T1000 (cell line): Measurements from ENCODE around the gene IPO8.

Experiments
- DNase-seq: peaks from one replicate; lab custom pipeline; 2025; ENCODE audit warnings: mixed read lengths; lab: John Stamatoyannopoulos, UW

The IPO8 gene

DNA sequence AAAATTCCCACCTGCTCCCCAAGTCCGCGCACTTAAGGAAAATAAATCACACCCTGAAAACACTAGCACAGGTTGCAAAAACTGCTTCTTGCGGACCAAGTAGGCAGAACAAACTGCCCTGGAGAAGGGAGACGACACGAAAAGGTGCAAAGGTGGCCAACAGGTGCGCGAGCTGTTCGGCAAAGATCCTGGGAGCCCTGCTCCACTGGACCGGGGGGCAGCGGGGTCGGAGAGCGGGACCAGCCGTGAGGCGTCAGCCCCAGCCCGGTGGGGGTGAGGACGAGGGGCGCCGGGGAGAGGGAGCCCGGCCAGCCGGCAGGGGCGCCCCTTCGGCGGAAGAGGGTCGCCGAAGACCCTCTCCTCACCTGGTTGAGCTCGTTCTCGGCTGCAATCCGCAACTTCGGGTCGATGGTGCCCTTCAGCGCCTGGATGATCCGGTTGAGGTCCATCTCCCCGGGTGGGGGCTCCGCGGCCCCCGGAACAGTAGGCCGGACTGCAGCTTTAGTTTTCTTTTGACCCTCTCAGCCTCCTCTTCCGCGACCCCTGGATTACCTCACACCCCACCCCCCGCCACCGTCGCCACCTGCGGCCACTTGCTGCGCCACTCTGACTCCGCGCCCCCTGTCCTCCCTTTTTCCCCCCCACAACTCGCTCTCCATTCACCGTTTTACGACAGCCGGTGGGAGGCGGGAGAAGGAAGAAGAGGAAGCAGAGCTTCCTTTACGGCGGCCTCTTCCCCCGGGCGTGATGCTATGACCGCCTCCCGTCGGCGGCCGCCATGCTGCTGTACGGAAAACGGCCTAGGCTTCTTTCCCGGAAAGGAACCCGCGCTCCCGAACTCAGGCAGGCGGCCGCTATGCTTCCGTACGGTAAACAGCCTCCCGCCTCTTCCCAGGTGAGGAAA, at the start of gene IPO8:
TSS of gene IPO8 (minus strand) at position 671 of the 904 bp plus-strand sequence. CDS start at position 449, 222 bp downstream.
- peak; percentile 88 for DNase-seq

DNA sequence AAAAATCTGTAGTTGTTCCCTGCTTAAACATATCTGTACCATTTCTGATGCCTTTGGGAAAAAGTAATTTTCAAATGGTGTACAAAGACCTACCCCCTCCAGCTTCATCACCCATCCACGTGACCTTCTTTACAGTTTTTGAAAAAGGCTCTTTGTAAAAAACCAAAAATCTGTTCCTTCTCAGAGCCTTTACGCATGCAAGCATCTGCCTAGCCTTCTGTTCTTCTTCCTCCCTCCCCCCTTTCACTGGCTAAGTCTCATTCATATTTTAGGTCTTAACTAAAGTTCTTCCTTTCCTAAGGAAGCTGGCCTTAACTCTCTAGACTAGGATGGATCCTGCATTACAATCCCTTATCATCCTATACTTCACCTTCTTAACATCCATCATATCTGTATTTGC, 48.7 kb upstream of the IPO8 start:
- DNase-seq, result no peak

DNA sequence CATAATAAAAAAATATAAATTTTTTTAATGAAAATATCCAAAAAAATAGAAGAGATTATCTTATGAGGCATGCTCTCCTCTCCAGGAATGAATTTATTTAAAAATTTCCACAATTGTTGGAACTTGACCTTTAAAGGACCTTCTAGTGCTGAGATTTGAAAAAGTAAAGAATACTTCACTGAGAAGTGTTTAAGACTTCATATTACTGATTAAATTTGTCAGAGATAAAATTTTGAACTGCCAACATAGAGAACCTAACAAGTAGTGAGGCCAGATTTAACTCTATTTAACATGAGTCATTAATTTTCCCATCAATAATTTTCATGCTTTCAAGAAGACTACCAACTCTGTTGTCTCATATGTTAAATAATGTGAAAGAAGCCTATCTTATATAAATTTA, 44.6 kb upstream of the IPO8 start:
- no peak for DNase-seq

DNA sequence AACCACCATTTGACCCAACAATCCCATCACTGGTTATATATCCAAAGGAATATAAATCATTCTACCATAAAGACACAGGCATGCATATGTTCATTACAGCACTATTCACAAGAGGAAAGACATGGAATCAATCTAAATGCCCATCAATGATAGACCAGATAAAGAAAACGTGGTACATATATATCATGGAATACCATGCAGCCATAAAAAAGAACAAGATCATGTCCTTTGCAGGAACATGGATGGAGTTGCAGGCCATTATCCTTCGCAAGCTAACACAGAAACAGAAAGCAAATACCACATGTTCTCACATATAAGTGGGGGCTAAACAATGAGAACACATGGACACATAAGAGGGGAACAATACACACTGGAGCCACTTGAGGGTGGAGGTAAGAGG, 43.4 kb upstream of the IPO8 start:
- no peak for DNase-seq

DNA sequence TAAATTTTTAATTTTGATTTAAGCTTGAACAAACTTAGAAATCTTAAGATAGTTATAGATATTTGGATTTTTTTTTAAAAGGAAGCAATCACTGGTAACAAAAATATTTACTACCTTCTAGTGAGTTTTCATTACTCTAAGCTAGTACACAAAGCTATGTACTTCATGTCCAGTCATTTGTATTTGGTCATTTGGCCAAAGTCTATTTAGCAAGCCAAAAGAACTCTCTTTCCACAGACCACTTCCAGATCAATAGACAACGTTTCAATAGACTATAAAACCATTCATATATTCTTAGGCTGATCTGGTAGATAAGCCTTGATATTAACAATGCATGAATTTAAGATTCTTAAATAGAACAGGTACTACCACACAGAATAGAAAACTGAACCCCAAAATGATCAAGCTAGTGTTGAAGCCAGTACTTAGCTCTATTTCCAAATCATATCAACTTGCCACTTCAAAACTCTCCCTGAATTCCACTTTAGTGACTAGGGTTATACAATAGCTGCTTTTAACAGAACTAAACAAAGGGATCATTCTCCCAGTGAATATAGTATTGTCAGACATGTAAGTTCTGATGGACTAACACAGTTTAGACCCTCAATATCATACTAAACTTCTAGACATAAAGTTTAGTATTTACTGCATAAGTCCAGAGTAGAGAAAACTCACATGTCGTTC, 37.4 kb upstream of the IPO8 start:
- no peak for DNase-seq

DNA sequence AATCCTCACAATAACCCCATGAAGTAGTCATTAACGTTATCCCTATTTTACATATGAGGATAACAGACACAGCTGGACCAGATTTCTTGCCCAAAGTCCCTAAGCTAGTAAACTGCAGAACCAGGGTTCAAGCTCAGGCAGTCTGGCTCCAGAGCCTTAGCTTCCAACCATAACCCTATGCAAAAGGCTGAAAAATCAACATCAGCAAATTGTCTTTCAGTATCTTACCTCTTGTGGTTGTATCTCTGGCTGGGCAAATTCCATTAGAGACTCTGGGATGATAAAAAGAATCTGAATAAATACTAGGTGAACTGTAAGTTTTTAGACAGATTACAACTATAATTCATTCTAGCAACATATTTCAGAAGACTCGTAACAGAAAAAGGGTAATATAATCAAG, 34.3 kb upstream of the IPO8 start:
- no peak for DNase-seq

DNA sequence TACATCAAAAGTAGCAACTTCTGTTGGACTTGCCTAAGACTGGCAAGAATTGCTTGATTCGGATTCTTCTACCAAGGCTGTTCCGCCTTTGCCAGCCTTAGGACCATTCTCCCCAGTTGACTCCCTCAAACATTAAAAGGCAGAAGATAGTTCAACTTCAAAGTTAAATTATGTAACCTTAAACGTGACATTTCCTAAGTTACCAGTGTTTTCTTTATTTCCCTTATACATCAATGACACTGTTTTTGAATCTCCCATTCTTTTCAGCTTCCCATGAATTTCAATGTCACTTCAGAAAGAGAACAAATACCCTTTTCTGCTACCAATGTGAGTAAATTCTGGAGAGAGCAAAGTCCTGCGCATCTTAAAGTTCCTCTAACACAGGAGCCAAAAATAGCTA, 33.9 kb upstream of the IPO8 start:
- DNase-seq, result no peak

DNA sequence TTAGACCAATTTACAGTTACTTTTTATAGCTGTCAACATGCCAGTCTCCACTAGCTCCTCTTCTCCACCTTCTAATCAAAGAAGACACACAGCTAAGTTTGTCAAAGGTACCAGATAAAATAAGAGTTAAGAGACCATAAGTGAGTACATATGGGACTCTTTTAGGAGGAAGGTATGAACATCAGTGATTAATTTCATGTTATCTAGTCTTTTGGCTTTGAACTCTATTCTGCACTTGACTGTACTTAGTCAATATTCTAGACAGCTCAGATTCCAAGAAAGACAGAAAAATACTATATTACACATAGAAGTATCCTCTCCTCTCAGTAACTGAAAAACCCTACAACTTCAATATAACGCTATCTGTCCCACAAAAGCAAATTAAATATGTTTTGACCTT, 31.0 kb upstream of the IPO8 start:
- DNase-seq, result no peak

DNA sequence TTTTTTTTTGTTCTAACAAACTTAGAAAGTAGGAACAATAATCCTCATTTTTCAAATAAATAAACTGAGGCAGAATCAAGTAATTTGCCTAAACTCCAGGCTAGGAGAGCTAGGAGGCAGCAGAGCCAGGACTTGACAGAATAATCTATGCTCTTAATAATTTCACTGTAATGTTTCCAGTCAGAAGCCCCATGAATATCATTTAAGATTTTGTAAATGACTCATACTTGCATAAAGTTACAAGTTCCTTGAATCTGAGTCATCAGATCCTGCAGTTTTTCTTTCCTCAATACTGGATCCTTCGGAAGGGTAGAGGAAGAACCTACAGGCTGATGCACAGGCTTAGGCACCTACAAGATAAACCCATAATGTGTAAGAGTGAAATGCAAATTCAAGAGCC, 30.1 kb upstream of the IPO8 start:
- DNase-seq, result no peak

DNA sequence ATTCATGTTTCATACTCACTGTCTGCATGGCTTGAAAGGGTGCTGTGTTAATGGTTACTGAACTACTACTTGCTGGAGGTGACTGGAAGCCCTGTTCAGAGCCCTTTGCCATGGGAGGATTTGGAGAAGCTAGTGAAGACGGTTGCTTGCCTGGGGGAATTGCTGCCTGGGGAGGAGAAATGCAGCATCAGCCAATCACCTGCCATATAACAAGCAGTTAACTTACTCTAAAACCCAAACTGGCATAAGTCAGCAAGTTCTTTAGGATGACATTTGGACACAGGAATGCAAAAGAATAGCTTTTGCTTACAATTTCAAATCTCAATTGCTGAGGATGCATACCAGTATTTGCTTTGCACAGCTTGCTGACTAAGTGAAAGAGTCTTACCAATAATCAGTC, 23.4 kb upstream of the IPO8 start:
- peak; percentile 55 for DNase-seq

DNA sequence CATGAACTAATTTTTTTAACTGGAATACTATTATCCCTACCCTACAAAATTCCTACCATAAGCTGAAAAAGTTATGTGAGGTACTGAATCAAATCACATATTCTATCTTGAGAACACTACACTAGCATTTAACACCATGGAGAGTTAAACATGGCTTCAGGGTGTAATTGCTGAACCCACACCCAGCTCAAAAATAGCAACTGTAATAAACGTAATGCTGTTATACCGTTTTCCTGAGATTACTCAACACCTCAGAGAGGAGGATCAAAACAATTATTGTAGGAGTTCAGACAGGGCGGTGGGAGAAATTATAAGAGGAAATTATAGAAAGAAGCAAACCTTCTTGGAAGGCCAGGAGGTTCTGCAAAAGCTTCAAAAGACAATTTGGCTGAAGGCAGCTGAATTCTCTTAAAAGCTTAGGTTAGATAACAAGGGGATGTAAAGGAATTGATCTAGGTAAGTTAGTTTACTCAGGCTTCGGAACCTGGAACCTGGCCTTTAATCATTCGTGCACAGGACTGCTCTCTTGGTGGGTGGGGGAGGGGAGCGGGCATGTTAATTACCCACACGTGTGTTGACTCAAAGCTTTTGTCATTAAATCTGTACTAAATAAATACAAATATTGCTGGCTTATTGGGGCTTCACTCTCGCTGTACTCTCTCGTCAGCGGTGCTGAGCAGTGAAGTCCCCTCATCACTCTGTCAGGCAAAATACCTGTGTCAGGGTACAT, 12.1 kb upstream of the IPO8 start:
- DNase-seq, result no peak

DNA sequence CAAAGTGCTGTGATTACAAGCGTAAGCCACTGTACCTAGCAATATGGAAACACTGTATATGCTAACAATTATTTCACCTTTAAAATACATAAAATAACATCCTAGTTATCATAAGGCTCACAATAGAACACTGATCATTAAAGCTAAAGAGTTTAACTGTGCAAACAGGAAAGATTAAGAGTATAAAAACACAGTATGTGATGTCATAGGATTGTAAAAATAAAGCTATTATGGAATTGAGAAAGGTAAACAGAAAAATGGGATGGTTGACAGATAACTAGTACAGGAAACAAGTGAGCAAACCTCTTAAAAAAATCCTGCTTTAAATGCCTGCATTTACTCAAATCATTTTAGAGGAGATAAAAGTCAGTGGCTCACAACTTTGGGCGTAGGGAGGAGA, 10.8 kb upstream of the IPO8 start:
- no peak for DNase-seq

DNA sequence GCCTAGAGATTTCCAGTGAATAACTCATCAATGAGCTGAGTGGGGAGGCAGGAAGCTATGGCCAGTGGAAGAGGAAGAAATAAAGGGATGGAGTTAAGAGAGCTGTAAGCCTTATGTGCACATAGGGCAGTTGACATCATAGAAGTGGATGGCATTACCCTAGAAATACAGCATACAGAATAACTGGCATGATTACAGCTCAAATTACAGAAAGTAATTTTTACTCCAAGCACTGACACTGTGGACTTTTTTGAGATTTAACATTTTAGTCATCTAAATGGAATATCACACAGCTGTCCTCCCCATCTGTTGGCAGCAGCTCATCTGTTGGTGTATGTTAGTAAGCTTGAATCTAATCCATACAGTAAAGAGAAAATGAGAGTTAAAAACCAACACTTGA, 5.4 kb upstream of the IPO8 start:
- no peak for DNase-seq

DNA sequence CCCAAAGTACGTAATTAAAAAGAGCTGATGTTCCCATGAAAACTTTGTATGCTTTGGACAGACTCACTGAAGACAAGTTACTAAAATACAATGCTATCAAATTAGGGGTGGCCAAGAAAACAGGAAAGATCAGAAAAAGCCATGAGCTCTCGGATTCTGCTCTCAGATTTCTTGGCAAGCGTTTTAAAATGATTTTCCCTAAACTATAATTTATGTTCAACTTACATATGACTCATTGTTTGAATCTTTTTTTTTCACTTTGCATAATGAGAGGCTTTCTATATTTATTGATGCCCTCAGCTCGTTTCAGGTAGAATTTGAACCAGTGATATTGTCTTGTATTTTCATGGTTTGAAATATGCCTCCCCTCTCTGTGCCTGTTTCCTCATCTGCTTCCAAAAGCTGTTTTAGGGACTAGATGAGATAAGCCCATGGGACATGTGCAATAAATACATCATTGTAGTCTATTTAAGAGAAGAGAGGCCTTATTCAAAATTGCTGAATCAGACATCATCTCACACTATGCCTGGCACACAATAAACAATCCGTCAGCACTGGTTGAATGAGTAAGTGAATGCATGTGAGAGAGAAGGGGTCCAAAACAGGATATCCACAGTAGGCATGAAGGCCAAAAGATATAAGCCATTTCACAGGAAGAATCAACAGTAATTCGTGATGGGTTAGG, 4.7 kb upstream of the IPO8 start:
- DNase-seq, result no peak

DNA sequence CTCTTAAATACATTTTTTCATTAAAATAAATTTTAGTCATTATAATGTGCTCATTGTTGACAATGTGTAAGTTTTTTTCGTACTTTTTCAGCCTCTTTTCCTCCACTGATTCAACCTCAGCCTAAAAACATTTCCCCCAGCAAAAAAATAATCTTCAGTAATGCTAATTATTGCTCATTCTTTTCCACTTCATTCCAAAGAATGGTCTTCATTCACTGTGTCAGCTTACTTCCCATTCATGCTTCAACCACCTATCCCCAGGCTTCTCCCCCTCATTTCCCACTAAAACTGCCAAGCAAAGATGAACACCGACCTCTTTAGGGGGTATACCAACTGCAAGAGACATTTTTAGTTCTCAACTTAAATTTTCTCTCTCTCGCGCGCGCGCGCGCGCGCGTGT, 2.7 kb upstream of the IPO8 start:
- DNase-seq, result no peak

DNA sequence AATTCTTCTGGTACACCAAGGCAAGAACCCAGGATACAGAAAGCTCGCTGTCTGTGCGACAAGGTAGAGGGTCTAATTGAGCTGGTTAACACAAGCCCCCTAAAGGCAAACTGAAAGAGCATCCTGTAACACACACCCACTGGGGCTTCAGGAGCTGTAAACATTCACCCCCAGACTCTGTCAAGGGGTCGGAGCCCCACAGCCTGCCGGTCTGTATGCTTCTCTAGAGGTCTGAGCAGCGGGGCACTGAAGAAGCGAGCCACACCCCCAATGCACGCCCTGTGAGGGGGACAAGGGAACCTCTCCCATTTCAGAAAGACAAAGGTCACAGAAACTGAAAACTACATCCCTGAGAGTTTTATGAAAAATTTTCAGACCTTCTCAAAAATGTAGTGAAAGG, 1.3 kb upstream of the IPO8 start:
- no peak for DNase-seq

DNA sequence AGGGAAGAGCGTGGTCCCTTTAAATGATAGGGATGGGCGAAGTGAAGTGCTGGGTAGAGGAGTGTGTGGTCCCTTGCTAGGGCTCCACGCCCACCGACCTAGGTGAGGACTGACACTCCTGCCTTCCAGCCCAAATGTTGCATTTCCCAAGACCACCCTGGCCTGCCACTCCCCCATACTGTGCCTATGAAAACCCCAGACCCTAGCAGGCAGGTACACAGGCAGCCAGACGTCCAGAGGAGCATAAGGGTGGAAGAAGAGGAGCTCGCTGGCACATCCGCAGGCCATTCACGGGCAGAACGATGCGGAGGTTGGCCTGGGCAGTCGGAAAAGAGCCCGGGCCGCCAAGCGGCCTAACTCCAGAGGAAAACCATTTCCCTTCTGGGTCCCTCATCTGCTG, 817 bp upstream of the IPO8 start:
- DNase-seq, result no peak

DNA sequence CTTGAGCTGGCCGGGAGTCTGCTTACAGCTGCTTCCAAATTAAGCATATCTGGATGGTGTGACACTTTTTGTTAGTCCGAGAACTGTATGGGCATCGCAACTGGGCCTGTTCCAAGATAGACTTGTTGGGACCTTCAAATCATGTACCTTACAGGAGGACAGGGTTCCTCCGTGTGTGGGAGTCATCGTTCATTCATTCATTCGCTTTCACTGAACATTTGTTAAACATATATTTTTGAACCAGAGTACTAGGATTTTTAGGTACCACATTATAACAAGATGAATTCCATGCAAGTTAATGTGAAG, 387 bp upstream of the IPO8 start:
- DNase-seq, result no peak

DNA sequence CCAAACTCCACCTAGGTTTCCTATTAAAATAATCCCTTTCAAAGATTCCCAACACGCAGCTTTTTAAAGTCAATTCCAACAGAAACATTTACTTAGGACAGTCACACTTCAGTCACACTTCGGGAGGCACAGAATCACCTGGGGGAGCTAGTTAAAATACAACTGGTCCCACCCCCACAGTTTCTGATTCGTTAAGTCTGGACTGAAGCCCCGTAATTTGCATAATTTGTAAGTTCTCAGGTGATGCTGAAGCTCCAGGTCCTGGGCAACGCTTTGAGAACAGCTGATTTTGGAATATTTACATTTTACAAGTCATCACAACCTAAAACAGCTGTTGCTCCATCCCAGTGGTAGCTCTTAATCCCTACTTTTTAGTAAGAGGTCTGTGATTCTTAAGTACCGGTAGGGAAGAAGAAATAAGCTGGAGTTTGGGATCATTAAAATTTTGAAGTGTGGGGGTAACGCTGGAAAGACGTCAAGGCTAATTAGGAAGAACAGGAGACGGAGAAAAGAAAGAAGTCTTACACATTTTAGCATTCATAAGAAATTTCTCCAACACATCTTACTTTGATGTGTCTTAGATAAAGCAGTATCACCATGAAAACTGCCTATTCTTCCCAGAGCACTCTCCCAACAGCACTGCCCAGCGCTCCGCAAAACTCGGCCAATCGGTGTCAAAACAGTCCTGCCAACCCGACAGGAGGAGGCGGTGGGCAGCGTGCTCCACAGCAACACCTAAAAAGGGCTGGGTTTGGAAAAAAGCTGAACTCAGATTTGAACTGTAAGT, 1.1 kb downstream of the IPO8 start:
- DNase-seq, result no peak

DNA sequence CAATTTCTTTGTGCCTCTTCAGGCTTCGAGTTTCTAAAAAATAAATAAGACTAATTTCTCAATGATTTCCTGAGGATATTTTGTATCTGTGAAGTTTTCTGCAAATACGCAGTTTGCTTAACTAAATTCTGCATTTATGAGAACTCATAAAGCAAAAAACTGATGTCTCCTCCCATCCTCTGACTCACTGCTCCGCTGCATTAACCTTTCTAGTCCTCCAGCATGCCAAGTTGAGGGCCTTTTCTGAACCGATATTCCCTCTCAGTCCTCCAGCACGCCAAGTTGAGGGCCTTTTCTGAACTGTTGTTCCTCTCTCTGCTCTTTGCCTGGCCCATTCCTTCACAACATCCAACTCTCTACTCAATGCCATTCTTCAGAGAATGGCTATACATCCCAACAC, 3.2 kb downstream of the IPO8 start:
- DNase-seq, result no peak

DNA sequence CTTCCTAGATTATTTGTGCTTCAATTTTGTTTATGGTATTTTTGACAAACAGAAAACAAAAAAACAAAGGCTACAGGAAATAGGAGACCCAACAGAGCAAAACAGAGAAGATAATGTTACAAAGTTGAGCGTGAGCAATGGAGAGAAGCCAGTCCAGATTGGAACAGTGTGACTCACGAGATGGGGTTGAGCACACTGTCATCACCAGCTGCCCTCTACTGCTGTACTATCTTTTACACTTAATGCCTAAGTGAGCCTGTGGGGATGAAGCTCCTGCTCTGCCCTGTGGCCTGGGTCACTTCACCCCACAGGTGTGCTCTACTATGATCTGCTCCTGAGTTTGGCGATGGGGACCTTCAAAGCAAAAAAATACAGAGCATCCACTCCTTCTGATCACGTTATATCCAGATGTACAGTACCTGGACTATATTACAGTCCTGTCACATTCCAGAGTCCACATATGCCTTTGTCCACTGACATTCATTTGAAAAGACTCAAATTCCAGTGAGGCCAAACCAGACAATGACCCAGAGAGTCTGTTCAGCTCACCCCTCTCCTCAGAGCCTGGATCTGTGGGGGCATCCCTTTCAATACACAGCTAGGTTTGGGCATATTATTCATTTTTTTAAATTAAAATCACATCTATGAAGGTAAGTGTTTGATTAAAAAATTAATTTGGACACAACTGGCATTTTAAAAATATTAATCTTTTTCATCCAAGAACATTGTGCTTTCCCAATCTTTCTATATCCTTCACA, 4.4 kb downstream of the IPO8 start:
- no peak for DNase-seq
